ENCODE measurements around the gene ZNF598. TPM values are rescaled to one million over a fixed set of nuclear protein-coding genes. Genes with fewer than 3 reads are reported as not detected.

ZNF598 gene
- polyA plus RNA-seq, 1 donor from 2014 or later: 22.1 TPM

DNA sequence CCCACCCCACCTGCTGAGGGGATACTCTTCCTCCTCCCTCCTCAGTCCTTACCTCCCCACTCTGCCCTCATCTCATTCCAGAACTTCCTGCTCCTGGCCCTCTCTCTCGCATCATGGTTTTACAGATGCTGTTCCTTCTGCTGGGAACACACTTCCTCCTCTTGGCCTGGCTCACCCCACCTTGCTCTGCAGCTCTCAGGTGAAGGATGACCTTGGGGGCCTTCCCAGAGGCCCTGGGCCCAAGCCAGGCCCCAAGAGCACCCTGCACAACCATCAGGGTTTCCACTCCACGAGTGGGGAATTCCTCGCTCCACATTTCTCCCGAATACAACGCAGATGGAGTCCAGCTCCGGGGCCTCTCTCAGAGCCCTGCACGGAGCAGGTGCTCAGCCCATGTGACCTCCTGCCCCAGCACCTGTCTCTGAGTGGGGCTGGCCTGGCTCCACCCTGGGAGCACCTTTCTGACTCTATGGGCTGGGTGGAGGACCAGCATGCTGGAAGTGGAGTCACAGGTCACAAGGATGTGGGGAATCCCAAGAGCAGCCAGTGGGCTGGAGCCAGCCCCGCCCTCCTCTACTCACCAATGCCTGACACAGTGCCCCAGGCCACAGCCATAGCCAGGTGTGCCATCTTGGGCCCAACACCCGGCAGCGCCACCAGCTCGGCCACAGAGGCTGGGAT, 33.5 kb upstream of the ZNF598 start:
- Histone ChIP-seq H3K27ac (ENCODE audit: low read length) (no peak overlapping the region), H3K9me3 (ENCODE audit: low read length) (no peaks in the 10 kb centered on the region), H3K9ac (ENCODE audit: low read length) (no peak overlapping the region), H3K4me3 (ENCODE audit: low read length) (no peak overlapping the region), H2AFZ (ENCODE audit: low read depth, low read length) (no peak overlapping the region), H3K79me2 (replicated peaks; ENCODE audit: insufficient read depth, low read length) (peaks cover under 1% of the 10 kb centered on the region), H3K27me3 (ENCODE audit: insufficient read depth, low read depth, low read length) (no peaks in the 10 kb centered on the region), H3K4me2 (ENCODE audit: low read length) (no peak overlapping the region), H3K36me3 (ENCODE audit: insufficient read depth, low read length) (no peaks in the 10 kb centered on the region), H3F3A (ENCODE audit: insufficient read depth, low read length, poor library complexity, severe bottlenecking) (no peaks in the 10 kb centered on the region), H3K9me2 (ENCODE audit: insufficient read depth, low read length) (no peaks in the 10 kb centered on the region), H4K20me1 (ENCODE audit: insufficient read depth) (no peaks in the 10 kb centered on the region)
- TF ChIP-seq SMC3 (conservative IDR thresholded peaks at IDR 0.05; ENCODE audit: poor library complexity) (no peak), MXI1 (conservative IDR thresholded peaks at IDR 0.05; ENCODE audit: poor library complexity, severe bottlenecking) (no peak), RAD21 (conservative IDR thresholded peaks at IDR 0.05) (no peak), TAF1 (IDR thresholded peaks at IDR 0.05; ENCODE audit: low read depth) (no peak), EP300 (conservative IDR thresholded peaks at IDR 0.05; ENCODE audit: poor library complexity, severe bottlenecking) (no peak), EZH2 (IDR thresholded peaks at IDR 0.05; ENCODE audit: borderline replicate concordance, insufficient read depth, low read length, poor library complexity, severe bottlenecking) (no peak), POLR2AphosphoS5 (IDR thresholded peaks at IDR 0.05) (no peak)
- TF ChIP-seq, protein P1, sequence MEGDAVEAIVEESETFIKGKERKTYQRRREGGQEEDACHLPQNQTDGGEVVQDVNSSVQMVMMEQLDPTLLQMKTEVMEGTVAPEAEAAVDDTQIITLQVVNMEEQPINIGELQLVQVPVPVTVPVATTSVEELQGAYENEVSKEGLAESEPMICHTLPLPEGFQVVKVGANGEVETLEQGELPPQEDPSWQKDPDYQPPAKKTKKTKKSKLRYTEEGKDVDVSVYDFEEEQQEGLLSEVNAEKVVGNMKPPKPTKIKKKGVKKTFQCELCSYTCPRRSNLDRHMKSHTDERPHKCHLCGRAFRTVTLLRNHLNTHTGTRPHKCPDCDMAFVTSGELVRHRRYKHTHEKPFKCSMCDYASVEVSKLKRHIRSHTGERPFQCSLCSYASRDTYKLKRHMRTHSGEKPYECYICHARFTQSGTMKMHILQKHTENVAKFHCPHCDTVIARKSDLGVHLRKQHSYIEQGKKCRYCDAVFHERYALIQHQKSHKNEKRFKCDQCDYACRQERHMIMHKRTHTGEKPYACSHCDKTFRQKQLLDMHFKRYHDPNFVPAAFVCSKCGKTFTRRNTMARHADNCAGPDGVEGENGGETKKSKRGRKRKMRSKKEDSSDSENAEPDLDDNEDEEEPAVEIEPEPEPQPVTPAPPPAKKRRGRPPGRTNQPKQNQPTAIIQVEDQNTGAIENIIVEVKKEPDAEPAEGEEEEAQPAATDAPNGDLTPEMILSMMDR (IDR thresholded peaks at IDR 0.05; ENCODE audit: poor library complexity, severe bottlenecking): no peak
- TF ChIP-seq, protein P2, sequence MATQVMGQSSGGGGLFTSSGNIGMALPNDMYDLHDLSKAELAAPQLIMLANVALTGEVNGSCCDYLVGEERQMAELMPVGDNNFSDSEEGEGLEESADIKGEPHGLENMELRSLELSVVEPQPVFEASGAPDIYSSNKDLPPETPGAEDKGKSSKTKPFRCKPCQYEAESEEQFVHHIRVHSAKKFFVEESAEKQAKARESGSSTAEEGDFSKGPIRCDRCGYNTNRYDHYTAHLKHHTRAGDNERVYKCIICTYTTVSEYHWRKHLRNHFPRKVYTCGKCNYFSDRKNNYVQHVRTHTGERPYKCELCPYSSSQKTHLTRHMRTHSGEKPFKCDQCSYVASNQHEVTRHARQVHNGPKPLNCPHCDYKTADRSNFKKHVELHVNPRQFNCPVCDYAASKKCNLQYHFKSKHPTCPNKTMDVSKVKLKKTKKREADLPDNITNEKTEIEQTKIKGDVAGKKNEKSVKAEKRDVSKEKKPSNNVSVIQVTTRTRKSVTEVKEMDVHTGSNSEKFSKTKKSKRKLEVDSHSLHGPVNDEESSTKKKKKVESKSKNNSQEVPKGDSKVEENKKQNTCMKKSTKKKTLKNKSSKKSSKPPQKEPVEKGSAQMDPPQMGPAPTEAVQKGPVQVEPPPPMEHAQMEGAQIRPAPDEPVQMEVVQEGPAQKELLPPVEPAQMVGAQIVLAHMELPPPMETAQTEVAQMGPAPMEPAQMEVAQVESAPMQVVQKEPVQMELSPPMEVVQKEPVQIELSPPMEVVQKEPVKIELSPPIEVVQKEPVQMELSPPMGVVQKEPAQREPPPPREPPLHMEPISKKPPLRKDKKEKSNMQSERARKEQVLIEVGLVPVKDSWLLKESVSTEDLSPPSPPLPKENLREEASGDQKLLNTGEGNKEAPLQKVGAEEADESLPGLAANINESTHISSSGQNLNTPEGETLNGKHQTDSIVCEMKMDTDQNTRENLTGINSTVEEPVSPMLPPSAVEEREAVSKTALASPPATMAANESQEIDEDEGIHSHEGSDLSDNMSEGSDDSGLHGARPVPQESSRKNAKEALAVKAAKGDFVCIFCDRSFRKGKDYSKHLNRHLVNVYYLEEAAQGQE (IDR thresholded peaks at IDR 0.05; ENCODE audit: borderline replicate concordance): no peak

DNA sequence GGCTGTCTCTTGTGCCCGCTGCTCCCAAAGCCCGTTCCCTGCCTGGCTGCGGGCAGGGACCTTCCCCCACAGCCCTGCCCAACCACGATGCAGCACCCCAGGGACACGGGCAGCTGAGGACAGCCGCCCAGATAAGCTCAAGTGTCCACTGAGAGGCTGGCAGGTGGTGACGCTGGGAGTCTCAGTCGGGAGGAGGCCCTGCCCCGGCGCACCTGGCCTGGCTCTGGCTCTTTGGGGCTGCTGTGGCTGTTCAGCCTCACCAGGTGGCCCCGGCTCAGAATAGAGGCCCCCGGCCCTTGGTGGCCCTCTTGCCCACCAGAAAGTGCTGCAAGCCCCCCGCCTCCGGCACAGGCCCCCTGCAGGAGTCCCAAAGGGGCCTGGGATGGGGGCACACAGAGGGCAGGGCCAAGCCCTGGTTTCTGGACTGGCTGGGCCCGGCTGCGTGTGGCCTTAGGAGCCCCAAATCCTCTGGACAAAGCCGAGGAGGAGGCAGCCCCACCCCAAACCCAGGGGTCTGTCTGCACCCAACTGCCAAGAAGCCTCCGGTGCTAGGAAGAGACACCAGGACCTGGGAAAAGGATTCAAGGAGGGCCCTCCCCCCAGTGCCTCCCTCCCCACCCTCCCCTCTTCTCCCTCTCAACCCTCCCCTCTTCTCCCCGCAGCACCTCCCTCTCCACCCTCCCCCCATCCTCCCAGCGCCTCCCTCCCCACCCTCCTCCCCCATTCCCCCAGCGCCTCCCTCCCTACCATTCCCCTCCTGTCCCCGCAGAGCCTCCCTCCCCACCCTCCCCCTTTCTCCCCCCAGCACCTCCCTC, 32.8 kb upstream of the ZNF598 start:
- Histone ChIP-seq H3K27ac (ENCODE audit: low read length) (no peak overlapping the region), H4K20me1 (ENCODE audit: insufficient read depth) (no peaks in the 10 kb centered on the region), H3F3A (ENCODE audit: insufficient read depth, low read length, poor library complexity, severe bottlenecking) (no peaks in the 10 kb centered on the region), H3K9me3 (ENCODE audit: low read length) (no peaks in the 10 kb centered on the region), H3K79me2 (replicated peaks; ENCODE audit: insufficient read depth, low read length) (no peaks in the 10 kb centered on the region), H3K4me3 (ENCODE audit: low read length) (no peak overlapping the region), H3K27me3 (ENCODE audit: insufficient read depth, low read depth, low read length) (no peaks in the 10 kb centered on the region), H3K9me2 (ENCODE audit: insufficient read depth, low read length) (no peaks in the 10 kb centered on the region), H3K4me2 (ENCODE audit: low read length) (no peak overlapping the region), H3K9ac (ENCODE audit: low read length) (no peak overlapping the region), H3K36me3 (ENCODE audit: insufficient read depth, low read length) (no peaks in the 10 kb centered on the region), H2AFZ (ENCODE audit: low read depth, low read length) (no peak overlapping the region)
- TF ChIP-seq SMC3 (conservative IDR thresholded peaks at IDR 0.05; ENCODE audit: poor library complexity) (no peak), POLR2AphosphoS5 (IDR thresholded peaks at IDR 0.05) (no peak), EP300 (conservative IDR thresholded peaks at IDR 0.05; ENCODE audit: poor library complexity, severe bottlenecking) (no peak), EZH2 (IDR thresholded peaks at IDR 0.05; ENCODE audit: borderline replicate concordance, insufficient read depth, low read length, poor library complexity, severe bottlenecking) (no peak), RAD21 (conservative IDR thresholded peaks at IDR 0.05) (no peak), TAF1 (IDR thresholded peaks at IDR 0.05; ENCODE audit: low read depth) (no peak)
- TF ChIP-seq, protein P1 (IDR thresholded peaks at IDR 0.05; ENCODE audit: poor library complexity, severe bottlenecking): no peak
- TF ChIP-seq, protein P2 (IDR thresholded peaks at IDR 0.05; ENCODE audit: borderline replicate concordance): no peak
